ENCODE data around the gene FAM193B.

Gene FAM193B

GRCh38 chr5:177475563-177476427 is 78.6 kb downstream of the FAM193B start:
- TF ChIP-seq CTCF (IDR thresholded peaks at IDR 0.05; ENCODE audit: extremely low read depth, missing control alignments): no peak
- DNase-seq (ENCODE audit: low spot score): no peak

- TF ChIP-seq CTCF (IDR thresholded peaks at IDR 0.05; ENCODE audit: extremely low read depth, missing control alignments): no peak
- DNase-seq (ENCODE audit: low spot score): no peak
Observed at GRCh38 chr5:177474846-177475562, 79.4 kb downstream of the FAM193B start.

- no peak for TF ChIP-seq CTCF (IDR thresholded peaks at IDR 0.05; ENCODE audit: extremely low read depth, missing control alignments)
- DNase-seq (ENCODE audit: low spot score): no peak
Observed at GRCh38 chr5:177474002-177474476, 80.3 kb downstream of the FAM193B start.

- no peak for TF ChIP-seq CTCF (IDR thresholded peaks at IDR 0.05; ENCODE audit: extremely low read depth, missing control alignments)
- DNase-seq (ENCODE audit: low spot score): peak; percentile 95
Observed at GRCh38 chr5:177473443-177474001, 80.8 kb downstream of the FAM193B start, which contains the start of gene DBN1. Gene DBN1 (minus strand): TSS chr5:177473634. CDS start chr5:177473521, 113 bp downstream.

GRCh38 chr5:177472460-177473442 is 81.6 kb downstream of the FAM193B start:
- peak; percentile 94 for DNase-seq (ENCODE audit: low spot score)
- no peak for TF ChIP-seq CTCF (IDR thresholded peaks at IDR 0.05; ENCODE audit: extremely low read depth, missing control alignments)

- DNase-seq (ENCODE audit: low spot score): no peak
- no peak for TF ChIP-seq CTCF (IDR thresholded peaks at IDR 0.05; ENCODE audit: extremely low read depth, missing control alignments)
Observed at GRCh38 chr5:177471610-177472356, 82.6 kb downstream of the FAM193B start.
